Uterus (tissue), 4 donors: ENCODE measurements around the gene OPCML. TPM values are rescaled to one million over a fixed set of nuclear protein-coding genes. Genes with fewer than 3 reads are reported as not detected.

Source experiments
- DNase-seq, 2 donors: peaks; one replicate each; pipeline ENCODE4 v3.0.0-alpha.2; 2019 to 2020
- H3K27ac ChIP-seq, 2 donors: fragments of 200-600 bp; sonication (generic); 1 replicate in 1 of 2; 2 replicates in 1 of 2; pipeline ENCODE4 v1.5.1; 2016 to 2018
- H3K27me3 ChIP-seq, 2 donors: fragments of 200-600 bp; sonication (generic); one replicate each; pipeline ENCODE4 v1.5.1; 2018 to 2019; ENCODE audit warnings: control low read depth in 1 of 2
- H3K36me3 ChIP-seq, 2 donors: fragments of 200-600 bp; sonication (generic); one replicate each; pipeline ENCODE4 v1.5.1; 2019; ENCODE audit warnings: control low read depth in 1 of 2
- H3K4me1 ChIP-seq, 2 donors: fragments of 200-600 bp; sonication (generic); one replicate each; pipeline ENCODE4 v1.5.1; 2018 to 2019; ENCODE audit warnings: control low read depth in 1 of 2
- H3K4me3 ChIP-seq, 2 donors: fragments of 200-600 bp; sonication (generic); 1 replicate in 1 of 2; 2 replicates in 1 of 2; pipeline ENCODE4 v1.5.1; 2018 to 2019; ENCODE audit warnings: mild to moderate bottlenecking in 1 of 2
- H3K9me3 ChIP-seq, 2 donors: fragments of 200-600 bp; sonication (generic); one replicate each; pipeline ENCODE4 v1.5.1; 2019; ENCODE audit warnings: control low read depth in 1 of 2
- POLR2A ChIP-seq, 2 donors: fragments of 450-650 bp; IDR thresholded peaks; one replicate each; pipeline ENCODE4 v1.6.1; 2016; ENCODE audit warnings: antibody characterized with exemption in 2 of 2, mild to moderate bottlenecking in 1 of 2, moderate library complexity in 1 of 2
- intact Hi-C: fragments of 100-400 bp; cut with DNase I; formaldehyde crosslinking; loops from one replicate; pipeline ENCODE4 v1.15.1; 2023; ENCODE audit warnings: low total_unique reads
- total RNA-seq, 4 donors: library from RNA; depleted of rRNA in 3 of 4; stranded (reverse); fragments of >200 nt in 3 of 4; gene quantifications; one replicate each; pipeline versions ENCODE4 v1.1.0 to v1.2.4, GENCODE V29; 2014 to 2023
- TF ChIP-seq, protein P1 (sequence below), 4 experiments: fragments of 200-600 bp in 2 of 4; fragments of 450-650 bp in 2 of 4; sonication (generic) in 2 of 4; IDR thresholded peaks; one replicate each; pipeline ENCODE4 v1.5.1; 2016 to 2019; ENCODE audit warnings: antibody characterized with exemption in 4 of 4, mild to moderate bottlenecking in 2 of 4, moderate library complexity in 1 of 4
- donor health status: DM: yes; HTN: yes; CAD: no.

Gene OPCML
- total RNA-seq, 4 donors from 2014 or later = under 0.01 to 3.9 (median 1.7) TPM

DNA sequence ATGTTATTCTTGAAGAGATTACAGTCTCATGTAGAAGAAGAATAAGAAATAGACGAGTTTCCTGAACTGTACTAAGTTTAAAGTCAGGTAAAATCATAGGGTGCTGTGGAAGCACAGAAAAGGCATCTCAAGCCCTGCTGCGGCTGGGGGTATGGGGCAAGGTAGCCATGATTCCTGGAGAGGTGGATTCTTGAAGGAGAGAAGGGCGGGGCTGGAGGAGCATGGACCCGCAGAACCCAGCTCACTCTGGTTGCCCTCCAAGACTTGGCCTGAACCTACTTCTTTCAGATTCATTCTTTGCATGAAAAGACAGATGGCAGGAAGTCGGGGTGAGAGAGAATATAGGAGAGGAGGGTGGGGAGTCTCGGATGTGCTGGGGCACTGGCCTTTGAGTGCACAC is 57.8 kb downstream of the OPCML start:
- H3K27ac ChIP-seq = no peak overlapping the region
- no peaks in the 10 kb centered on the region for H3K27me3 ChIP-seq
- no peak for DNase-seq
- H3K9me3 ChIP-seq = no peaks in the 10 kb centered on the region
- no peaks in the 10 kb centered on the region for H3K4me1 ChIP-seq
- H3K36me3 ChIP-seq = no peaks in the 10 kb centered on the region
- no peak overlapping the region for H3K4me3 ChIP-seq
- TF ChIP-seq, protein P1, sequence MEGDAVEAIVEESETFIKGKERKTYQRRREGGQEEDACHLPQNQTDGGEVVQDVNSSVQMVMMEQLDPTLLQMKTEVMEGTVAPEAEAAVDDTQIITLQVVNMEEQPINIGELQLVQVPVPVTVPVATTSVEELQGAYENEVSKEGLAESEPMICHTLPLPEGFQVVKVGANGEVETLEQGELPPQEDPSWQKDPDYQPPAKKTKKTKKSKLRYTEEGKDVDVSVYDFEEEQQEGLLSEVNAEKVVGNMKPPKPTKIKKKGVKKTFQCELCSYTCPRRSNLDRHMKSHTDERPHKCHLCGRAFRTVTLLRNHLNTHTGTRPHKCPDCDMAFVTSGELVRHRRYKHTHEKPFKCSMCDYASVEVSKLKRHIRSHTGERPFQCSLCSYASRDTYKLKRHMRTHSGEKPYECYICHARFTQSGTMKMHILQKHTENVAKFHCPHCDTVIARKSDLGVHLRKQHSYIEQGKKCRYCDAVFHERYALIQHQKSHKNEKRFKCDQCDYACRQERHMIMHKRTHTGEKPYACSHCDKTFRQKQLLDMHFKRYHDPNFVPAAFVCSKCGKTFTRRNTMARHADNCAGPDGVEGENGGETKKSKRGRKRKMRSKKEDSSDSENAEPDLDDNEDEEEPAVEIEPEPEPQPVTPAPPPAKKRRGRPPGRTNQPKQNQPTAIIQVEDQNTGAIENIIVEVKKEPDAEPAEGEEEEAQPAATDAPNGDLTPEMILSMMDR (IDR thresholded peaks at IDR 0.05) = no peak
- TF ChIP-seq POLR2A (IDR thresholded peaks at IDR 0.05) = no peak
- intact Hi-C loops = no loop called here

DNA sequence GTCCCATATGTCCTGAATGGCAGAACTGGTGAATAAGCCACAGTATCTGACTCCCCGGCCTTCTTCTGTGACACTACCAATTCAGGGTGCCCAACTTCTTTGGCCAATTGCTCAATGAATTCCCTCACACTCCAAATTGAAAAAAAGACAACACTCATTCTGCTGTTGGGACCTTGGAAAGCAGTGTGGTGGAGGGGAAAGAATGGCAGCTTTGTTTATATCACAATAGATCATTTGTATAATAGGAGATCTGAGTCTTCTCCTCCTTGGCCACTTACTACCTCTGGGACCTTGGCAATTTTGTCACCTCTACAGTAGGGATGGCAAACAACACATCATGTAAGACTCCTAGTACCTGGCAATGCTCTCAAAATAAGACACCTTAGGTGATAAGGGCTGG is 64.6 kb downstream of the OPCML start:
- Histone ChIP-seq H3K36me3 (no peaks in the 10 kb centered on the region), H3K27ac (no peak overlapping the region), H3K27me3 (no peaks in the 10 kb centered on the region), H3K4me1 (no peaks in the 10 kb centered on the region), H3K9me3 (no peaks in the 10 kb centered on the region), H3K4me3 (no peak overlapping the region)
- intact Hi-C loops = no loop called here
- no peak for DNase-seq
- TF ChIP-seq, protein P1 (IDR thresholded peaks at IDR 0.05) = no peak
- TF ChIP-seq POLR2A (IDR thresholded peaks at IDR 0.05) = no peak

DNA sequence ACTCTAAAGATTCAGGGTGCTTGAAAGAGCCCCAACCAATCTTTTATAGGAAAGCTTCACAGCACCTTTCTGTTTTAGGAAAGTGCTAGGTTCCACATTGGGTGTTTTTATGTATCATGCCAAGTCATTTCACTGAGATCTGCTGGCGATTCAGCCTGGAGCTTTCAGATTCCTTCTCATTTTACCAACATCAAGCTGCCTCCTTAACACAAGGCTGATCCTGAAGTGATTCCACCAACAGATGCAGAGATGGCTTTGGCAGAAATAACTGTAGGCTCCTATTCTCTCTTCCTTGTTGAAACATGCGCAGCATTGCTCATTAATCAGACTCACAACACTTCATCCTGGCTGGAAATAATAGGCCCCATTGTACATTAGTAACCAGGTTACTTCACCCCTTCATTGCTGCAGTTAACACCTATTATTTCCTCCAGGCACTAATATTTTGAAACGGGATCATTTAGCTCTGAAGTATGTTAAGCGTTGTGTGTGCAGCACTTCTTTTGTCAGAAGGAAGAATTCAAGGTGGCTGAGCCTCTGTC is 89.0 kb downstream of the OPCML start:
- intact Hi-C loops = no loop called here
- H3K36me3 ChIP-seq = no peaks in the 10 kb centered on the region
- no peaks in the 10 kb centered on the region for H3K4me1 ChIP-seq
- TF ChIP-seq, protein P1 (IDR thresholded peaks at IDR 0.05) = no peak
- no peak for TF ChIP-seq POLR2A (IDR thresholded peaks at IDR 0.05)
- no peak overlapping the region for H3K4me3 ChIP-seq
- no peaks in the 10 kb centered on the region for H3K27me3 ChIP-seq
- DNase-seq = no peak
- no peak overlapping the region for H3K27ac ChIP-seq
- no peaks in the 10 kb centered on the region for H3K9me3 ChIP-seq

DNA sequence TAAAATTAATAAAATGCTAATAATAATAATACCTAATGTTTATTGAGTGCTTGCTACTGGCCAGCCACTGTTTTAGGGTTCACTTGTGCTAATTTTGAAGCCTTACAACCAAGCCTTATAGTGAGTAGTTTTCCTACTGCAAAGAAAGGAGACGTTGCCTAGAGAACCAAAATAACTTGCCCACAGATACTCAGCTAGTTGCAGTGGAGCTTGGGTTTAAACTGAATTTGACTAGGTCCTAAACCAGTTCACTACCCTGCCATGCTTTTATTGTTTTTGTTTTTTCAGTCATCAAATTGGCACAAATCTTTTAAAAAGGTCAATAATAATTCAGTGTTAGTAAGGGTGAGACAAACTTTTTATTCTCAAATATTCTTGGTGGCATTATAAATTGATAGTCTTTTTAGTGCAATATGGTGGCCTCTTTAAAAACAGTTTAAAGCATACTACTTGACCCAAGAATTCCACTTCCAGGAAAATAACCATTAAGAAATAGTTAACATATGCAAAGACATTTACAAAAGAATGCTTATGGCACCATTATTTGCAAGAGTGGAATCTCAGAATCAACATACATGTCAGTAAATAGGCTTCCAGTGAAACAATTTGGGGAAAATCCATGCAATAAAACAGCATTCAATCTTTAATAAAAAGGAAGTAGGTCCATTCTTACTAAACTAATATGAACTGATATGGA is 90.2 kb downstream of the OPCML start:
- TF ChIP-seq POLR2A (IDR thresholded peaks at IDR 0.05) = no peak
- TF ChIP-seq, protein P1 (IDR thresholded peaks at IDR 0.05) = no peak
- H3K4me3 ChIP-seq = no peak overlapping the region
- no peak overlapping the region for H3K27ac ChIP-seq
- intact Hi-C loops = no loop called here
- no peaks in the 10 kb centered on the region for H3K36me3 ChIP-seq
- H3K4me1 ChIP-seq = no peaks in the 10 kb centered on the region
- no peaks in the 10 kb centered on the region for H3K9me3 ChIP-seq
- no peak for DNase-seq
- H3K27me3 ChIP-seq = no peaks in the 10 kb centered on the region

DNA sequence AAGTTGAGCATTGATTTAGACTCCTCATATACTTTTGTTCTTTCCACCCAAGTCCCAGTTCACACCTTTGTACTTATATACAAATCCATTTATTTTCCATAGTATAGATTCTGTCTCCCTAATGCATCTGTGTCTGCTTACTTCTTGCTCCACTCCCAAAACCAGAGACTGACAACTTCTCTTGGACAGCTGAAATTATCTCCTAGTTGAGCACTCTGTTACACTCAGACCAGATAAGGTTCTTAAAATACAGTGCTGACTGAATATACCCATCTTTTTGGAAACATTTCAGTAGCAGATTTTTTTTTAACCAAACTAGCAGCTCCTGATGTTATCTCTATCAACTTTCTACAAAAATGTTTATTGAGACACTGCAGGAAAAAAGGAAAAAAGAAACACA is 106.3 kb downstream of the OPCML start:
- no peaks in the 10 kb centered on the region for H3K9me3 ChIP-seq
- H3K36me3 ChIP-seq = no peaks in the 10 kb centered on the region
- no peak overlapping the region for H3K4me3 ChIP-seq
- no peak for TF ChIP-seq POLR2A (IDR thresholded peaks at IDR 0.05)
- TF ChIP-seq, protein P1 (IDR thresholded peaks at IDR 0.05) = no peak
- no peaks in the 10 kb centered on the region for H3K4me1 ChIP-seq
- intact Hi-C loops = no loop called here
- no peak for DNase-seq
- H3K27me3 ChIP-seq = no peaks in the 10 kb centered on the region
- H3K27ac ChIP-seq = no peak overlapping the region
